CD4-positive, alpha-beta T cell treated with Interleukin-21 for 1 hour (primary cell): ENCODE data around the gene FTCD.
"Not testable (repeated sequence)": the region's sequence is repeated elsewhere in the genome, so short reads cannot be mapped to it uniquely, and the experiment has no call there.

Experiments used
- DNase-seq: peaks from one replicate; pipeline ENCODE4 v3.0.0-alpha.2; 2020

FTCD gene

GRCh38 chr21:46151261-46151988 is 4.0 kb downstream of the FTCD start:
- DNase-seq = no peak

- no peak for DNase-seq
These were observed 4.8 kb downstream of the FTCD start for GRCh38 chr21:46150491-46151121.

GRCh38 chr21:46150073-46150472 is 5.3 kb downstream of the FTCD start:
- no peak for DNase-seq

GRCh38 chr21:46149205-46149901 is 6.0 kb downstream of the FTCD start:
- DNase-seq = no peak

GRCh38 chr21:46148106-46148505 is 7.3 kb downstream of the FTCD start:
- no peak for DNase-seq

- DNase-seq = peak; percentile 63
These were observed 8.0 kb downstream of the FTCD start for GRCh38 chr21:46147429-46147828.

GRCh38 chr21:46146856-46147255 is 8.5 kb downstream of the FTCD start:
- no peak for DNase-seq

DNA sequence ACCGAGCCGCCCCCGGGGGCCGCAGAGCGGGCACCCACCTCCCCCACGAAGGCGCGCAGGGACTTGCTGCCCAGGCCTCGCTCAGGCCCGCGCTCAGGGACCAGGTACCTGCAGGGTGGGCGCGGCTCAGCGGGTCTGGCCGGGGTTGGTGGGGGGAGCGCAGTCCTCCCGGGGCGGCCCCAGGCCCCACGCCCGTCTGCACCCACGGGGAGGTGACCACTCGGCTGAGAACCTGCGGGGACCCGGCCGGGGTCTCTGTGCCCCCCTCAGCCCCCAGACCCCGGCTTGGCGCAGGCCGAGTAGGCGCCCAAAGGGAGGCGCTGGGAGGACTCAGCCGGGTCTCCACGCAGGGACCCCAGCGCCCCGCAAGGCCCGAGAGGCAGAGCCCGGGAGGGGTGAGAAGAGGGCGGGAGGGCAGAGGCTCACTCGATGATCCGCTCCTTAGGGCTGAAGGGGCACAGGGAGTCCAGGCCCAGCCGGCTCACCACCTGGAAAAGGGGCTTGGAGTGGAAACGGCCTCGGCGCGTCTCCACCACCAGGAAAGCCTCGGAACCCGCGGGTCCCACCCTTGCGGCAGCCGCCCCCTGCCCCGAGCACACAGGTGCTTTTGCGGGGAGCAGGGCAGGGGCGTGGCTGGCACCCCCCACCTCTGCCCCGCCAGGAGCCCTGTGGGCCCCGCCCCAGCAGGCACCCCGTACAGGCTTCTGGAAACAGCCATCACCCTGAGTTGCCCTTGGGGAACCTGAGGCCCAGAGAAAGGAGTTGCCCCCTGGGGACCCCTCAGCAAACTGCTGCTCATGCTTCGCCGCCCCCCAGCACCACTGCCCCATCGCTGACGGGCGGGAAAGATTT is 9.3 kb downstream of the FTCD start:
- DNase-seq = no peak

DNA sequence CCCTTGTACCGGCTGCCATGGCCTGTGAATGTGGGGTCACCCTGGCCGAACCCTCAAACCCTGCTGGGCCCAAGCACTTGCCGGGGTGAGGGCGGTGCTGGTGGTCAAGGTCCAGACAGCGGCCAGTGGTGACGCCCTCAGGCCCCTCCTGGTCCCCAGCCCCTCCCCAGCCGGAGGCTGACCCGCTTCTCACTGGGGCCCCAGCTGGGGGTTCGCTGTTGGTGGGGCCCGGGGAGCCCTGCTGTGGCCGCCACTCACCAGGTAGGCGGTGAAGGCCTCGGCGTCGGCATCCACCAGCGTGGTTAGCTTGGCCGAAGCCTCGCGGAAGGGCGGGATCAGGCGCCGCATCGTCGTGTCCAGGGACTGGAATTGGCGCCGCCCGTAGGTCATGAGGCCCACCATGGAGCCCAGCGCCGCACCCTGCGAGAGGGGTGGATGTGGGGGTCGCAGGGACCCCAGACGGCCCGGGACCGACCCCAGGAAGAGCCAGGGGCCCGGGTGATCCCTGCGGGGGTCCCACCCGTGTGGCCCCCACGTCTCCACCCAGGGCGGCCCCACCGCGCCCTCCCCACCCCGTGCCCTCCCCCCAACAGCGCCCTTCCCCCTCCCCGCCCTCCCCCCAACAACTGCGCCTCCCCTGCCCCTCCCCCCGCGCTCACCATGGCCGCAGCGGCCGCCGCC is 10.1 kb downstream of the FTCD start:
- no peak for DNase-seq

- DNase-seq = no peak
These were observed 10.8 kb downstream of the FTCD start for GRCh38 chr21:46144464-46145070.

DNA sequence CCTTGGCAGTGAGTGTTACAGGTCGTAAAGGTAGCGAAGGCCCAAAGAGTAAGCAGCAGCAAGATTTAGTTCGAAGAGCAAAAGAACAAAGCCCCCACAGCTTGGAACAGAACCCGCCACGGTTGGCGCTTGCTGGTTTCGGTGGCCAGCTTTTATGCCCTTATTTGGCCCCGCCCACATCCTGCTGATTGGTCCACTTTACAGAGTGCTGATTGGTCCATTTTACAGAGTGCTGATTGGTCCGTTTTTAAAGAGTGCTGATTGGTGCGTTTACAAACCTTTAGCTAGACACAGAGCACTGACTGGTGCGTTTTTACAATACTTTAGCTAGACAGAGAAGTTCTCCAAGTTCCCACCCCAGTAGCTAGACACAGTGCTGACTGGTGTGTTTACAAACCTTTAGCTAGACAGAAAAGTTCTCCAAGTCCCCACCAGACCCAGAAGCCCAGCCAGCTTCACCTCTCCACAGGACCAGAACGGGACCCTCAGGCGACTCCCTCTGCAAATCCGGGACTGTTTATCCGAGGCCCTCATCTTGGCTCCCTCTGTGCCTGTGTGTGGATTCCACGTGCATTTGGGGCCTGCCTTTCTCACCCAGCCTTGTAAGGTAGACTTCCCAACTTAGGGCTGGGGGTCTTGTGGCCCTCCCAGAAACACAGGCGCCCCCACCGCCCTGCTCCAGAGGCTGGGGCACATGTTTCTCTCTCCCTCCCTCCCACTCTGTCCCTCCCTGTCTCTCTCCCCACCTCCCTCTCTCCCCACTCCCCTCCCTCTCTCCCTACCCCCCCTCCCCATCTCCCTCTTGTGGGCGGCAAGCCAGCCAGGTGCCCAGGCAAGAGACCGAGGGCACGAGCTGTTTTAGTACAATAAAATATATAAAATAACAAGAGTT is 12.6 kb downstream of the FTCD start:
- DNase-seq = peak; percentile 53

DNA sequence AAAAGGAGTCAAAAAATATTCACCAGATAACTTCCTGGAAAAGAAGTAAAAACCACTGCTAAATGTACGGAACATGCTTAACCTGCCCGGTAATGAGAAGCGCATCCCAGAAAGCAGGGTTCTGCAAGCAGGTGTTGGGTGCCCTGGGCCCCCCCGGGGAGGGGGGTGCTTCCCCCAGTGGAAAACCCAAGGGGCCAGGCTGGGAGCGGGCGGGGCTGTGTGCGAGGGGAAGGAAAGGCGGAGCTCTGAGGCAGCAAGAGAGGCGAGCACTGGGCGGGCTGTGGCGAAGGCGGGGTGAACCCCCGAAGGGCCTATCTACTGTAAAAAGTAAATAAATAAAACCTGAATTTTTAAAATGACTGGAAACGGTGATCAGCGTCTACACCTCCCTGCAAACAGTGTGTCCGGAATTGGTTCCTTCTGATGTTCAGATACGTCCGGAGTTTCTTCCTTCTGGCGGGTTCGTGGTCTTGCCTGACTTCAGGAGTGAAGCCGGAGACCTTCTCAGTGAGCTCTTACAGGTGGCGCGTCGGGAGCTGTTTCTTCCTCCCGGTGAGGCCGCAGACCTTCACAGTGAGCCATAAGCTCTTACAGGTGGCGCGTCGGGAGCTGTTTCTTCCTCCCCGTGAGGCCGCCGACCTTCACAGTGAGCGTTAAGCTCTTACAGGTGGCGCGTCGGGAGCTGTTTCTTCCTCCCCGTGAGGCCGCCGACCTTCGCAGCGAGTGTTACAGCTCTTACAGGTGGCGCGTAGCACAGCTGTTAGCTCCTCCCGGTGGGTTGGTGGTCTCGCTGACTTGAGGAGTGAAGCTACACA is 13.4 kb downstream of the FTCD start:
- no peak for DNase-seq

GRCh38 chr21:46140352-46141003 is 14.9 kb downstream of the FTCD start:
- DNase-seq = not testable (repeated sequence)

DNA sequence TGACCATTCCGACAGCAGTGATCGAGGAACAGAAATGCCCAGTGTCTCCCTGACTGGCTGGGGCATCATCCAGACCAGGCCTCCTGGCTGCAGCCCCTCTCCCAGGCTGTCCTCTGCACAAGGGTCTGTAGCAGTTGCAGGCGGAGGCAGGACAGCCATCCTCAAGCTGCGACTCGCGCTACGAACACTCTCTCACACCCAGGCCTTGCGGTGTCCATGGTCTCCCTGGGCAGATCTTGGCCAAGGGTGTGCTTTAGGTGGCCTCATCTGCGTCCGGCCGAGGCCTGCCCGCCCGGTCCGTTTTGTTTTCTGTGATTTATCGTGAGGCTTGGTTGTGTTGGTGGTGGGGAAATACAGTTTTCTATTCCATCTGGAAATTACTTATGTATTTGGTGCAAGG is 15.7 kb downstream of the FTCD start:
- DNase-seq = no peak

DNA sequence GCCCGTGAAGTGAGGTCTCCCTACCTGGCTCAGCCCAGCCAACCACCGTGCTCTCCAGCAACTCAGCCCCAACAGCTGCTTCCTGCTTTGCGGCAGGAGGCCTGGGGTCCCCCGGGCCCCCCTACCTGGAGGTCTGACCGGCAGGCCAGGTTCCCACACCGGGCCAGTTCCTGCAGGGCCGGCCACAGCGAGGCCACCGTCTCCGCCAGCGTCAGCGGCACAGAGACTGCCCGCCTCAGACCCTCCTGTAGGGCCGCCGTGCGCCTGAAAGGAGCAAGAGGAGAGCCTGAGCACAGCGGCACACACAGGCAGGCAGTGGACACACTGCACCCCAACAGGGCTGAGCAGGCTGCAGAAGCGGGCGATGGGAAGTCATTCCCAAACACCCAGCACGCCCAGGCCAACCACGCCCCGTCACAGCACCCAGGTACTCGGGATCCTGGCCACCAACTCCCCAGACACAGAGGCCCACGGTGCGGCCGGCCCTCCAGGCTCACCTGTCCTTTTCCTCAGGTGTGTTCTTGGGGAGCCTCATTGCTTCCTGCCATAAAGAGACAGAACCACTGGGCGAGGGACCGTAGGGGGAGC is 16.9 kb downstream of the FTCD start:
- no peak for DNase-seq

- DNase-seq = no peak
These were observed 17.5 kb downstream of the FTCD start for GRCh38 chr21:46137908-46138307.

- DNase-seq = no peak
These were observed 18.5 kb downstream of the FTCD start for GRCh38 chr21:46136739-46137349.

- DNase-seq = no peak
These were observed 19.5 kb downstream of the FTCD start for GRCh38 chr21:46135782-46136395.
